Muscle layer of colon (tissue), 2 donors: ENCODE data around the gene CLIC2.
"Not testable (repeated sequence)": the region's sequence is repeated elsewhere in the genome, so short reads cannot be mapped to it uniquely, and the experiment has no call there.

Experiments
- H3K27ac ChIP-seq: one replicate; pipeline ENCODE4 v1.7.0; 2013; ENCODE audit warnings: low read depth, mild to moderate bottlenecking, low read length, moderate library complexity
- H3K27me3 ChIP-seq, 2 donors: one replicate each; pipeline ENCODE4 v1.7.0; 2013; ENCODE audit warnings: low read length in 2 of 2, mild to moderate bottlenecking in 2 of 2; ENCODE audit not compliant: insufficient read depth in 2 of 2, control insufficient read depth in 1 of 2
- H3K36me3 ChIP-seq: one replicate; pipeline ENCODE4 v1.7.0; 2013; ENCODE audit warnings: mild to moderate bottlenecking, low read length; ENCODE audit not compliant: insufficient read depth
- H3K4me1 ChIP-seq: one replicate; pipeline ENCODE4 v1.7.0; 2013; ENCODE audit warnings: mild to moderate bottlenecking, low read length; ENCODE audit not compliant: insufficient read depth
- H3K4me3 ChIP-seq, 2 donors: one replicate each; pipeline ENCODE4 v1.7.0; 2013; ENCODE audit warnings: low read length in 2 of 2, low read depth in 1 of 2, mild to moderate bottlenecking in 1 of 2, moderate library complexity in 1 of 2
- H3K9ac ChIP-seq: one replicate; pipeline ENCODE4 v1.7.0; 2013; ENCODE audit warnings: low read length
- H3K9me3 ChIP-seq: one replicate; pipeline ENCODE4 v1.7.0; 2013; ENCODE audit warnings: mild to moderate bottlenecking, low read length
- donor health status: abdominal sarcoma.
- donor health status: Adenocarcinoma of cecum.

Gene CLIC2

GRCh38 chrX:155334486-155335336 is at the start of gene CLIC2:
Gene CLIC2, minus strand, starts transcription at chrX:155334614. Its CDS starts 187 bp downstream, at chrX:155334427.
- peak within 1 kb of the TSS in 1 of 2 donors; percentile 21 for H3K4me3 ChIP-seq
- no peak within 1 kb of the TSS for H3K27ac ChIP-seq
- H3K9ac ChIP-seq, result no peak within 1 kb of the TSS

GRCh38 chrX:155382529-155382967 is 48.1 kb upstream of the CLIC2 start:
- not testable (repeated sequence) for H3K4me3 ChIP-seq

More at GRCh38 chrX:155334486-155335336, at the start of gene CLIC2:
- Histone ChIP-seq H3K4me1 (no peaks in the 10 kb centered on the region), H3K27me3 (no peaks in the 10 kb centered on the region), H3K36me3 (no peaks in the 10 kb centered on the region), H3K9me3 (no peaks in the 10 kb centered on the region)

GRCh38 chrX:155381843-155382528 is 47.6 kb upstream of the CLIC2 start, which contains the start of gene F8A2:
Gene F8A2, plus strand, starts transcription at chrX:155382095. Its CDS starts 20 bp downstream, at chrX:155382115.
- H3K9ac ChIP-seq, H3K4me1 ChIP-seq, H3K27me3 ChIP-seq, H3K36me3 ChIP-seq, H3K9me3 ChIP-seq, H3K4me3 ChIP-seq, H3K27ac ChIP-seq: not testable (repeated sequence)

More at GRCh38 chrX:155382529-155382967, 48.1 kb upstream of the CLIC2 start:
- not testable (repeated sequence) for H3K27ac ChIP-seq, H3K9me3 ChIP-seq, H3K9ac ChIP-seq, H3K4me1 ChIP-seq, H3K27me3 ChIP-seq, H3K36me3 ChIP-seq

GRCh38 chrX:155379802-155380201 is 45.4 kb upstream of the CLIC2 start:
- H3K36me3 ChIP-seq, H3K9ac ChIP-seq, H3K4me1 ChIP-seq, H3K27me3 ChIP-seq, H3K27ac ChIP-seq, H3K4me3 ChIP-seq, H3K9me3 ChIP-seq: not testable (repeated sequence)

GRCh38 chrX:155373777-155374458 is 39.5 kb upstream of the CLIC2 start:
- H3K9me3 ChIP-seq, H3K9ac ChIP-seq, H3K4me1 ChIP-seq, H3K27me3 ChIP-seq, H3K27ac ChIP-seq, H3K36me3 ChIP-seq, H3K4me3 ChIP-seq: not testable (repeated sequence)

- H3K36me3 ChIP-seq, H3K4me3 ChIP-seq, H3K4me1 ChIP-seq, H3K9me3 ChIP-seq, H3K27me3 ChIP-seq, H3K9ac ChIP-seq, H3K27ac ChIP-seq: not testable (repeated sequence)
Measured at GRCh38 chrX:155363712-155364111, 29.3 kb upstream of the CLIC2 start.

GRCh38 chrX:155349448-155349847 is 15.0 kb upstream of the CLIC2 start:
- not testable (repeated sequence) for H3K4me1 ChIP-seq, H3K9me3 ChIP-seq, H3K27ac ChIP-seq, H3K4me3 ChIP-seq, H3K27me3 ChIP-seq, H3K9ac ChIP-seq, H3K36me3 ChIP-seq

GRCh38 chrX:155345689-155346088 is 11.3 kb upstream of the CLIC2 start:
- H3K27ac ChIP-seq, H3K4me1 ChIP-seq, H3K9ac ChIP-seq, H3K36me3 ChIP-seq, H3K27me3 ChIP-seq, H3K9me3 ChIP-seq, H3K4me3 ChIP-seq: not testable (repeated sequence)

- H3K9ac ChIP-seq, H3K27ac ChIP-seq, H3K4me1 ChIP-seq, H3K36me3 ChIP-seq, H3K27me3 ChIP-seq, H3K9me3 ChIP-seq, H3K4me3 ChIP-seq: not testable (repeated sequence)
Measured at GRCh38 chrX:155335337-155335712, 911 bp upstream of the CLIC2 start.

- H3K9me3 ChIP-seq, result no peaks in the 10 kb centered on the region
- H3K4me3 ChIP-seq, result no peak overlapping the region
- H3K9ac ChIP-seq, result no peak overlapping the region
- no peaks in the 10 kb centered on the region for H3K4me1 ChIP-seq
- no peak overlapping the region for H3K27ac ChIP-seq
- no peaks in the 10 kb centered on the region for H3K36me3 ChIP-seq
- no peaks in the 10 kb centered on the region for H3K27me3 ChIP-seq
Measured at GRCh38 chrX:155333544-155334100, 792 bp downstream of the CLIC2 start.

GRCh38 chrX:155330992-155331391 is 3.4 kb downstream of the CLIC2 start:
- no peaks in the 10 kb centered on the region for H3K27me3 ChIP-seq
- no peak overlapping the region for H3K4me3 ChIP-seq
- H3K9me3 ChIP-seq, result no peaks in the 10 kb centered on the region
- no peaks in the 10 kb centered on the region for H3K36me3 ChIP-seq
- H3K9ac ChIP-seq, result no peak overlapping the region
- no peaks in the 10 kb centered on the region for H3K4me1 ChIP-seq
- H3K27ac ChIP-seq, result no peak overlapping the region
